ENCODE data around the gene CEP162. TPM values are rescaled to one million over a fixed set of nuclear protein-coding genes. Genes with fewer than 3 reads are reported as not detected.
"Not testable (repeated sequence)": the region's sequence is repeated elsewhere in the genome, so short reads cannot be mapped to it uniquely, and the experiment has no call there.

CEP162 gene
- total RNA-seq, 1 donor from 2014 or later: 28.8 TPM

- Histone ChIP-seq H3K4me3 (no peak overlapping the region), H4K20me1 (ENCODE audit: low read depth) (no peaks in the 10 kb centered on the region), H3K9me3 (ENCODE audit: low read depth) (no peaks in the 10 kb centered on the region), H2AFZ (replicated peaks) (no peak overlapping the region), H3K4me1 (no peaks in the 10 kb centered on the region), H3K4me2 (no peak overlapping the region), H3K27ac (no peak overlapping the region), H3K27me3 (no peaks in the 10 kb centered on the region), H3K79me2 (ENCODE audit: low read depth) (no peaks in the 10 kb centered on the region), H3K36me3 (no peaks in the 10 kb centered on the region), H3K9ac (no peak overlapping the region), H3F3A (ENCODE audit: low read depth) (no peaks in the 10 kb centered on the region)
- H3K9me3 Mint-ChIP-seq: peaks cover 13% of the 10 kb centered on the region
- H3K4me1 Mint-ChIP-seq: no peaks in the 10 kb centered on the region
- peaks cover 3% of the 10 kb centered on the region for H3K27me3 Mint-ChIP-seq (ENCODE audit: insufficient read depth, low read depth)
- H3K36me3 Mint-ChIP-seq: peaks cover 31% of the 10 kb centered on the region
- TF ChIP-seq EZH2phosphoT487 (IDR thresholded peaks at IDR 0.05) (no peak), EZH2 (IDR thresholded peaks at IDR 0.05) (no peak), CTCF (IDR thresholded peaks at IDR 0.05) (no peak)
- no peak for DNase-seq (ENCODE audit: low spot score)
- H3K27ac Mint-ChIP-seq: no peak overlapping the region
- no peak overlapping the region for H3K4me3 Mint-ChIP-seq
Measured at GRCh38 chr6:84135291-84135690, 92.2 kb downstream of the CEP162 start.

GRCh38 chr6:84133385-84133784 lies 94.1 kb downstream of the CEP162 start:
- H3K4me3 Mint-ChIP-seq; H3K4me3 ChIP-seq; DNase-seq (ENCODE audit: low spot score); H3K79me2 ChIP-seq (ENCODE audit: low read depth); H3K4me1 Mint-ChIP-seq; H2AFZ ChIP-seq (replicated peaks); H3K27me3 ChIP-seq; H3K36me3 ChIP-seq; H3F3A ChIP-seq (ENCODE audit: low read depth); H4K20me1 ChIP-seq (ENCODE audit: low read depth); H3K4me2 ChIP-seq; H3K9ac ChIP-seq; H3K27me3 Mint-ChIP-seq (ENCODE audit: insufficient read depth, low read depth); H3K9me3 ChIP-seq (ENCODE audit: low read depth); H3K27ac ChIP-seq; H3K4me1 ChIP-seq; H3K27ac Mint-ChIP-seq: not testable (repeated sequence)
- H3K36me3 Mint-ChIP-seq: peaks cover 27% of the 10 kb centered on the region
- peaks cover 13% of the 10 kb centered on the region for H3K9me3 Mint-ChIP-seq

- H3K4me1 ChIP-seq; H3K27me3 ChIP-seq; H3K4me3 ChIP-seq; H3K27ac Mint-ChIP-seq; H3K4me2 ChIP-seq; H3K9me3 ChIP-seq (ENCODE audit: low read depth); H3K9ac ChIP-seq; H3K27ac ChIP-seq; DNase-seq (ENCODE audit: low spot score); H3K4me1 Mint-ChIP-seq; H3F3A ChIP-seq (ENCODE audit: low read depth); H2AFZ ChIP-seq (replicated peaks); H3K79me2 ChIP-seq (ENCODE audit: low read depth); H3K36me3 ChIP-seq; H3K4me3 Mint-ChIP-seq; H4K20me1 ChIP-seq (ENCODE audit: low read depth); H3K27me3 Mint-ChIP-seq (ENCODE audit: insufficient read depth, low read depth): not testable (repeated sequence)
- Mint-ChIP-seq H3K9me3 (peaks cover 12% of the 10 kb centered on the region), H3K36me3 (peaks cover 34% of the 10 kb centered on the region)
Measured at GRCh38 chr6:84129588-84129987, 97.9 kb downstream of the CEP162 start.

- Histone ChIP-seq H3K27ac (no peak overlapping the region), H3K4me2 (no peak overlapping the region), H3K4me3 (no peak overlapping the region), H3K9ac (no peak overlapping the region), H4K20me1 (ENCODE audit: low read depth) (no peaks in the 10 kb centered on the region), H3K79me2 (ENCODE audit: low read depth) (no peaks in the 10 kb centered on the region), H3K4me1 (no peaks in the 10 kb centered on the region), H3F3A (ENCODE audit: low read depth) (no peaks in the 10 kb centered on the region), H3K36me3 (peaks cover 5% of the 10 kb centered on the region), H3K9me3 (ENCODE audit: low read depth) (no peaks in the 10 kb centered on the region), H2AFZ (replicated peaks) (no peak overlapping the region), H3K27me3 (no peaks in the 10 kb centered on the region)
- no peak for TF ChIP-seq EZH2phosphoT487 (IDR thresholded peaks at IDR 0.05)
- TF ChIP-seq EZH2 (IDR thresholded peaks at IDR 0.05): no peak
- no peak for TF ChIP-seq CTCF (IDR thresholded peaks at IDR 0.05)
- Mint-ChIP-seq H3K4me1 (no peaks in the 10 kb centered on the region), H3K9me3 (no peaks in the 10 kb centered on the region), H3K27me3 (ENCODE audit: insufficient read depth, low read depth) (no peaks in the 10 kb centered on the region), H3K4me3 (no peak overlapping the region), H3K27ac (no peak overlapping the region), H3K36me3 (peaks cover 23% of the 10 kb centered on the region)
- DNase-seq (ENCODE audit: low spot score): no peak
Measured at GRCh38 chr6:84123186-84123585, 104.3 kb downstream of the CEP162 start.

Measured in neural progenitor cell (in vitro differentiated cells).